Left hindlimb (tissue), 1 donor: ENCODE results near the gene CCDC148.

ENCODE experiments used
- DNase-seq: peaks from one replicate; pipeline ENCODE4 v3.0.0-alpha.2; 2018

CCDC148 gene

GRCh38 chr2:158202161-158202815 lies 254.3 kb downstream of the CCDC148 start:
- DNase-seq, result no peak

- no peak for DNase-seq
These were observed 256.5 kb downstream of the CCDC148 start for GRCh38 chr2:158199928-158200650.

- DNase-seq, result no peak
These were observed 258.6 kb downstream of the CCDC148 start for GRCh38 chr2:158197940-158198339.

GRCh38 chr2:158194229-158194628 lies 262.3 kb downstream of the CCDC148 start:
- DNase-seq, result no peak

- DNase-seq, result no peak
These were observed 263.8 kb downstream of the CCDC148 start for GRCh38 chr2:158192515-158193443.

- DNase-seq, result no peak
These were observed 265.3 kb downstream of the CCDC148 start for GRCh38 chr2:158191076-158191895.

- DNase-seq, result no peak
These were observed 267.0 kb downstream of the CCDC148 start for GRCh38 chr2:158189526-158189925.

- no peak for DNase-seq
These were observed 268.6 kb downstream of the CCDC148 start for GRCh38 chr2:158187908-158188307.

- DNase-seq, result no peak
These were observed 271.8 kb downstream of the CCDC148 start for GRCh38 chr2:158184556-158185343.

GRCh38 chr2:158184001-158184400 lies 272.6 kb downstream of the CCDC148 start:
- no peak for DNase-seq

GRCh38 chr2:158182676-158183295 lies 273.8 kb downstream of the CCDC148 start:
- no peak for DNase-seq

- no peak for DNase-seq
These were observed 275.4 kb downstream of the CCDC148 start for GRCh38 chr2:158181171-158181570.

GRCh38 chr2:158179660-158180059 lies 276.9 kb downstream of the CCDC148 start:
- no peak for DNase-seq

GRCh38 chr2:158178646-158179045 lies 277.9 kb downstream of the CCDC148 start:
- DNase-seq, result no peak

GRCh38 chr2:158174956-158175355 lies 281.6 kb downstream of the CCDC148 start:
- no peak for DNase-seq

- DNase-seq, result no peak
These were observed 282.1 kb downstream of the CCDC148 start for GRCh38 chr2:158174495-158174894.

- no peak for DNase-seq
These were observed 283.8 kb downstream of the CCDC148 start for GRCh38 chr2:158172719-158173118.

GRCh38 chr2:158154596-158154995 lies 302.0 kb downstream of the CCDC148 start:
- DNase-seq, result no peak

- DNase-seq, result no peak
These were observed 303.1 kb downstream of the CCDC148 start for GRCh38 chr2:158153270-158154015.

- no peak for DNase-seq
These were observed 311.5 kb downstream of the CCDC148 start for GRCh38 chr2:158144914-158145625.
